ENCODE data around the gene ZC3H7A.

The ZC3H7A gene

GRCh38 chr16:11793840-11794239, 3.2 kb downstream of the ZC3H7A start (continued):
- TF ChIP-seq, protein P1, sequence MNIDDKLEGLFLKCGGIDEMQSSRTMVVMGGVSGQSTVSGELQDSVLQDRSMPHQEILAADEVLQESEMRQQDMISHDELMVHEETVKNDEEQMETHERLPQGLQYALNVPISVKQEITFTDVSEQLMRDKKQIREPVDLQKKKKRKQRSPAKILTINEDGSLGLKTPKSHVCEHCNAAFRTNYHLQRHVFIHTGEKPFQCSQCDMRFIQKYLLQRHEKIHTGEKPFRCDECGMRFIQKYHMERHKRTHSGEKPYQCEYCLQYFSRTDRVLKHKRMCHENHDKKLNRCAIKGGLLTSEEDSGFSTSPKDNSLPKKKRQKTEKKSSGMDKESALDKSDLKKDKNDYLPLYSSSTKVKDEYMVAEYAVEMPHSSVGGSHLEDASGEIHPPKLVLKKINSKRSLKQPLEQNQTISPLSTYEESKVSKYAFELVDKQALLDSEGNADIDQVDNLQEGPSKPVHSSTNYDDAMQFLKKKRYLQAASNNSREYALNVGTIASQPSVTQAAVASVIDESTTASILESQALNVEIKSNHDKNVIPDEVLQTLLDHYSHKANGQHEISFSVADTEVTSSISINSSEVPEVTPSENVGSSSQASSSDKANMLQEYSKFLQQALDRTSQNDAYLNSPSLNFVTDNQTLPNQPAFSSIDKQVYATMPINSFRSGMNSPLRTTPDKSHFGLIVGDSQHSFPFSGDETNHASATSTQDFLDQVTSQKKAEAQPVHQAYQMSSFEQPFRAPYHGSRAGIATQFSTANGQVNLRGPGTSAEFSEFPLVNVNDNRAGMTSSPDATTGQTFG (tag by site-specific recombination; IDR thresholded peaks at IDR 0.05; ENCODE audit: borderline replicate concordance): no peak
- TF ChIP-seq ZNF341 (tag by site-specific recombination; IDR thresholded peaks at IDR 0.05; ENCODE audit: low read depth) (peak; percentile 76), ZNF114 (tag by site-specific recombination; IDR thresholded peaks at IDR 0.05) (no peak), ZNF830 (tag by site-specific recombination; IDR thresholded peaks at IDR 0.05; ENCODE audit: low read depth) (no peak)

- peaks cover 3 to 16% of the 10 kb centered on the region in 2 experiments; a peak in 2 of 3 replicates for H3K36me3 ChIP-seq (ENCODE audit: control insufficient read depth in 2 of 2, insufficient read depth in 1 of 2, low read length in 2 of 2)
- TF ChIP-seq ZNF121 (tag by site-specific recombination; IDR thresholded peaks at IDR 0.05) (no peak), ZNF514 (tag by site-specific recombination; IDR thresholded peaks at IDR 0.05) (no peak), RBAK (tag by site-specific recombination; IDR thresholded peaks at IDR 0.05) (no peak), SCRT2 (tag by site-specific recombination; IDR thresholded peaks at IDR 0.05) (peak; percentile 30; the same call in 1 of the 2 replicates), ZNF211 (tag by site-specific recombination; IDR thresholded peaks at IDR 0.05; ENCODE audit: low read depth) (no peak), ZBTB17 (tag by site-specific recombination; IDR thresholded peaks at IDR 0.05) (peak; percentile 48; the same call in 1 of the 2 replicates), ZNF335 (tag by site-specific recombination; conservative IDR thresholded peaks at IDR 0.05) (peak; percentile 58), MYNN (tag by site-specific recombination; IDR thresholded peaks at IDR 0.05; ENCODE audit: borderline replicate concordance) (no peak), KLF9 (tag by site-specific recombination; IDR thresholded peaks at IDR 0.05; ENCODE audit: low read depth) (no peak), SCRT1 (tag by site-specific recombination; IDR thresholded peaks at IDR 0.05; ENCODE audit: borderline replicate concordance) (peak; percentile 38; the same call in 1 of the 2 replicates), ZNF677 (tag by site-specific recombination; IDR thresholded peaks at IDR 0.05) (peak; percentile 90)
- TF ChIP-seq, protein P2, sequence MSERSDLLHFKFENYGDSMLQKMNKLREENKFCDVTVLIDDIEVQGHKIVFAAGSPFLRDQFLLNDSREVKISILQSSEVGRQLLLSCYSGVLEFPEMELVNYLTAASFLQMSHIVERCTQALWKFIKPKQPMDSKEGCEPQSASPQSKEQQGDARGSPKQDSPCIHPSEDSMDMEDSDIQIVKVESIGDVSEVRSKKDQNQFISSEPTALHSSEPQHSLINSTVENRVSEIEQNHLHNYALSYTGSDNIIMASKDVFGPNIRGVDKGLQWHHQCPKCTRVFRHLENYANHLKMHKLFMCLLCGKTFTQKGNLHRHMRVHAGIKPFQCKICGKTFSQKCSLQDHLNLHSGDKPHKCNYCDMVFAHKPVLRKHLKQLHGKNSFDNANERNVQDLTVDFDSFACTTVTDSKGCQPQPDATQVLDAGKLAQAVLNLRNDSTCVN (tag by site-specific recombination; optimal IDR thresholded peaks at IDR 0.05): peak; percentile 10
- ChIA-PET CTCF (interaction anchor here (0.6 kb wide), 1 partner anchor 276 kb away, joined by 3 read pairs; no protein-coding TSS in a partner anchor), POLR2A (interaction anchor here (0.6 kb wide), 1 partner anchor 305 kb away, joined by 4 read pairs; no protein-coding TSS in a partner anchor)
- peaks cover 17% of the 10 kb centered on the region for H3K4me1 ChIP-seq (ENCODE audit: control insufficient read depth, insufficient read depth, low read length)
- no peaks in the 10 kb centered on the region for H3K9me3 ChIP-seq (ENCODE audit: control insufficient read depth, insufficient read depth, low read depth, low read length)
- H3K27ac ChIP-seq (ENCODE audit: extremely low read depth, low read depth, low read length): no peak overlapping the region
- H3K4me3 ChIP-seq (ENCODE audit: low read depth, low read length): no peak overlapping the region
Observed at GRCh38 chr16:11792410-11793241, 4.4 kb downstream of the ZC3H7A start.

DNA sequence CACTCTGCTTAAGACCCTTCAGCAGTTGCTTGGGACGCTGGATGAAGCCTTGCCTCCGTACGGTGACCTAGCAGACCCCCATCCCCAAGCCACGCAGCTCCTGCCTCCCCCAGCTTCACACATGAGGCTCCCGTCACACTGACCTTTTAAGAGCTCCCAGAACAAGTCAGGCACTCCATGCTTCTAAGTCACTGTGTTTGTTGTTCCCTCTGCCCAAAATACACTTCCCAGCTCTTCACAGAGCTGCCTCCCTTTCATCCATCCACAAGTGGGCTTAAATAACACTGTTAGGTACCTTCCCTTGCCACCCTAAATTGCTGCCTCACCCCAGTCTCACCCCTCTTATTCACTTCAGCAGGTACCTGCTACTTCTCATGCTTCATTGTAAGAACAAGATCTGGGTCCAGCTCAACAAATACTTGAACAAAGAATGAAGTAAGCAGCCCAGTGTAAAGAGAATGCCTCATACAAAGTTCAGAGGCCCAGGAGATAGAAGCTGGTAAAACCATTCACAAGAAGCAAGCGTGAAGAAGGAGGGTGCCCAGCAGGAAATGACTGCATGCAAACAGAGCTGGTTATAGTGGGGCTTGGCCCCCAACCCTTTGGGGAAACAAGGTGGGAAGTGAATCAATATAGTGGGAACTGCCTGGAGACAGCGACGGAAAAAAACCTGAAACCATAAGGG, 5.8 kb downstream of the ZC3H7A start:
- H3K4me3 ChIP-seq (ENCODE audit: low read depth, low read length): no peak overlapping the region
- ChIA-PET CTCF (interaction anchor here (0.6 kb wide), 2 partner anchors 96 to 420 kb away, joined by 3 to 7 read pairs; no protein-coding TSS in a partner anchor), POLR2A (interaction anchor here (1.1 to 1.2 kb wide), 2 partner anchors 19 to 49 kb away, joined by 3 read pairs; partner anchors contain the start of gene TXNDC11)
- TF ChIP-seq ZNF341 (tag by site-specific recombination; IDR thresholded peaks at IDR 0.05; ENCODE audit: low read depth) (no peak), TCF7L2 (IDR thresholded peaks at IDR 0.05; ENCODE audit: borderline replicate concordance, low read depth, low read length) (no peak)
- H3K9me3 ChIP-seq (ENCODE audit: control insufficient read depth, insufficient read depth, low read depth, low read length): no peaks in the 10 kb centered on the region
- H3K36me3 ChIP-seq (ENCODE audit: control insufficient read depth in 2 of 2, insufficient read depth in 1 of 2, low read length in 2 of 2): peaks cover 3 to 16% of the 10 kb centered on the region in 2 experiments; a peak in 2 of 3 replicates
- H3K4me1 ChIP-seq (ENCODE audit: control insufficient read depth, insufficient read depth, low read length): peaks cover 17% of the 10 kb centered on the region
- H3K27ac ChIP-seq (ENCODE audit: extremely low read depth, low read depth, low read length): no peak overlapping the region
